H1 (cell line): ENCODE data around the gene RIC8A. TPM values are rescaled to one million over a fixed set of nuclear protein-coding genes. Genes with fewer than 3 reads are reported as not detected.

ENCODE experiments used
- BRCA1 ChIP-seq: IDR thresholded peaks from 2 replicates; pipeline ENCODE4 v1.6.1; 2012; ENCODE audit warnings: low read depth, low read length, improper control_type of control experiment
- CBX8 ChIP-seq: fragments of 300-800, 300-1000 bp; sonication (generic); IDR thresholded peaks from 2 replicates; pipeline ENCODE4 v1.7.1; 2016; ENCODE audit warnings: low read depth, low read length, borderline replicate concordance
- CHD1 ChIP-seq: IDR thresholded peaks from 2 replicates; pipeline ENCODE4 v1.6.1; 2012; ENCODE audit warnings: low read depth, low read length, improper control_type of control experiment
- EZH2 ChIP-seq: fragments of 200-600 bp; sonication (generic); IDR thresholded peaks from 2 replicates; pipeline ENCODE4 v1.7.1; 2012; ENCODE audit warnings: low read depth, mild to moderate bottlenecking, moderate library complexity, low read length, inconsistent platforms; ENCODE audit not compliant: severe bottlenecking
- GABPA ChIP-seq: IDR thresholded peaks from 2 replicates; pipeline ENCODE4 v1.6.1; 2011; ENCODE audit warnings: mild to moderate bottlenecking, low read length, moderate library complexity, borderline replicate concordance; ENCODE audit not compliant: insufficient read depth
- HDAC6 ChIP-seq: IDR thresholded peaks from one replicate; pipeline ENCODE4 v1.7.1; 2012; ENCODE audit warnings: low read depth, mild to moderate bottlenecking, inconsistent platforms, low read length, moderate library complexity
- RNF2 ChIP-seq: fragments of 200-900, 300-1000 bp; sonication (generic); IDR thresholded peaks from 2 replicates; pipeline ENCODE4 v1.7.1; 2016; ENCODE audit warnings: borderline replicate concordance, low read depth, mild to moderate bottlenecking, antibody characterized with exemption, low read length; ENCODE audit not compliant: poor library complexity, severe bottlenecking; ENCODE audit errors: missing control alignments
- TAF1 ChIP-seq: IDR thresholded peaks from 2 replicates; pipeline ENCODE4 v1.6.1; 2011; ENCODE audit warnings: mild to moderate bottlenecking, low read depth, low read length
- polyA plus RNA-seq, 7 experiments: library from polyadenylated mRNA; depleted of rRNA in 3 of 7; stranded (reverse) in 5 of 7; unstranded in 2 of 7; fragments of >200 nt in 5 of 7; fragments of 200-250 nt in 2 of 7; gene quantifications; 1 replicate in 5 of 7; 2 replicates in 1 of 7; 4 replicates in 1 of 7; pipeline versions ENCODE4 v1.2.1 to v1.2.3, GENCODE V29; 2011 to 2013; ENCODE audit warnings: missing spikeins in 2 of 7, mixed read lengths in 2 of 7
- total RNA-seq: library from RNA; stranded (reverse); fragmentation: NEBNext Ultra II Directional; extraction: Animal tissue kit (Norgen Biotek cat#: 25700); gene quantifications from 2 replicates; pipeline ENCODE4 v1.2.1, GENCODE V29; 2021

Gene RIC8A
- total and polyA plus RNA-seq, 2 of the 8 experiments (the other 6 are each of a cell fraction or from before 2014, with no cell fraction given) = 67.0 to 105 TPM

- TF ChIP-seq GABPA (no peak), EZH2 (no peak), CHD1 (no peak), CBX8 (no peak), TAF1 (no peak), RNF2 (no peak), BRCA1 (no peak), HDAC6 (no peak)
Measured at GRCh38 chr11:225734-226453, 18.4 kb downstream of the RIC8A start (continued).
